GM15510 (cell line): ENCODE data around the gene DLGAP1.

Experiments used
- POLR2A ChIP-seq: IDR thresholded peaks from 3 replicates; pipeline ENCODE4 v1.6.1; 2011; ENCODE audit warnings: borderline replicate concordance; ENCODE audit not compliant: insufficient read length; ENCODE audit errors: extremely low read depth

The DLGAP1 gene

DNA sequence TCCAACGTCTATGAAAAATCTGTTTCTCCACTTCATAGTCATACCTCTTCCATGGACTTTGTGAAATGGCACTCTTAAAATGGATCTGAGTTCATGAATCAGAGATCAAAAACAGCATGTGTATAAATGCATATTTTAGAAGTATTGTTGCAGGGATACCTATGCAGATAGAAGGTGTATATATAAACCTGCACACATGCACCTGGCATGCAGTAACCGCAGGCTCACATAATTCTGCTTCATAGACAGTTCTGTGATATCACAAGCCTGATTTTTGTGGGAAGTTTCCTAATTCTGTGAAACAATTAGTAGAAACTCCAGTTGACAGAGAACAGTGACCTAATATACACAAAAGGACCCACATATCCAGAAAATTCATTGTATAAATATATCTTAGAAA lies 583.4 kb downstream of the DLGAP1 start:
- TF ChIP-seq POLR2A: no peak

DNA sequence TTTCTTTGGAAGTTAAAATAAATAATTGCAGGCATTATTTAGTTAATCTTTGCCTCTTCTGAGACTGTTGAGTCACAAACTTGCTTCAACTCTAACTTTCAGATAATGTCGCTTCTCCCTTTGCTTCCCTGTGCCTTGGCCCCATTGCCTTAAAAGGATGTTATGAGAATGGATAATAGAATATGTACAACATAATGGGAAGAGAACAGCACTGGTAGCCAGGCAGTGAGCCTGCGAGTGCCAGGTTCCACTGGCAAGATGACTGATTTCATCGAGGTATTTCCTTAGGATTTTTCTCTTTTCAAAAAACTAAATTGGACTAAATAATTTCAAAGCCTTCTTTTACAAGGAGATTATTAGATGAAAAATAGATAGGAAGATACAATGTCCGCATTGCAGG lies 584.2 kb downstream of the DLGAP1 start:
- TF ChIP-seq POLR2A: no peak

DNA sequence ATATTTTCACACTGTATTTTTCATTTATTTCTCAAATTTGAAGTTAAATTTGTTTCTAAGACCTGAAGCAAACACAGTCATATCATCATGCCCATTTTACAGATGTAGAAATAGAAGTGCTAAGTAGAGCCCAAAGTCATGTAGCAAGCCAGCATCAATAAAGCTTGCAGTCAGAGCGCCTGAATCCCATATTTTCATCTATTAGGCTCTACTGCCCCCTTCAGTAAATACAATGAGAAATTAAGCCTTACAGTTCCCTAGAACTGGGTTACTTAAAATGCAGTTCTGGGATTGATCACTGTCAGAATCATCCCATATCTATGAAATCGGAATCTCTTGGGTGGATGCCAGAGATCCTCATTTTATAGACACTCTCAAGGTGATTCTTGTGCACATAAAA lies 585.3 kb downstream of the DLGAP1 start:
- TF ChIP-seq POLR2A: no peak

DNA sequence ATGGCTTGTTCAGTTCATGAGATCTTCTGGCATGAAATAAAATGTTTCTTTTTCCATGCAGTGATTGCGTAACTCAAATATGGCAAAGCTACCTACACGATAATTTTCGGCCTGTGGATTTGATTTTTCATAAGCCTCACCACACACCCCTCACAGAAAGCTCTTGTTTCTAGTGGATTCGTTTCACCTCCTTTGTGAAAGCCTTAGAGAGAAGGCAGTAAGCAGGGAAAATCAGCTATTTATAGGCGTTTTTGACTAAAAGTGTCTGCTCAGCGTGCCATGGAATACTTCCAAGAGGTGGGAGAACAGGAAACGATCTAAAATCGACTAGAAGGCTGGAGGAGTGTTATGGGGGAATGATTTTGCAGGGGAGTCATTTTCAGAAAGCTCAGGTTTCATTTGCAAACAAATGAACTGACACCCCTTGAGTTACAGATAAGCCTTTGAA lies 587.2 kb downstream of the DLGAP1 start:
- TF ChIP-seq POLR2A: no peak

DNA sequence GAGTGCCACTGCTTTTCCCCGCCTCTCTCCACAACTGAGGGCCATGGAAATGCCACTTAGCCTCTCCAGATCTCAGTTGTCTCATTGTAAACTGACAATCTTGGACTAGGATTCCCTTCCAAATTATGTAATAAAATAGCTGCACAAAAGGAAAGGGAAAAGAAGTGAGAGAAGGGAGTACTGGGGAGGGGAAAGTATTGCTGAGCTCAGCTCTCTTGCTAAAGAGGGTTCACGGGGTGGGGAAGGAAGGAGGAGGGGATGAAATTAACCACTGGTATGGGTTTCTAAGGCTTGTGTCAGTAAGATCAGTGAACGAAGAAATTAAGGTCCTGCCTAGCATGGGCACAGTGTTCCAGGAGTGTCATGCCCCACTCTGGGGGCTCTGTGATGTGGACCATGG lies 587.9 kb downstream of the DLGAP1 start:
- TF ChIP-seq POLR2A: no peak

DNA sequence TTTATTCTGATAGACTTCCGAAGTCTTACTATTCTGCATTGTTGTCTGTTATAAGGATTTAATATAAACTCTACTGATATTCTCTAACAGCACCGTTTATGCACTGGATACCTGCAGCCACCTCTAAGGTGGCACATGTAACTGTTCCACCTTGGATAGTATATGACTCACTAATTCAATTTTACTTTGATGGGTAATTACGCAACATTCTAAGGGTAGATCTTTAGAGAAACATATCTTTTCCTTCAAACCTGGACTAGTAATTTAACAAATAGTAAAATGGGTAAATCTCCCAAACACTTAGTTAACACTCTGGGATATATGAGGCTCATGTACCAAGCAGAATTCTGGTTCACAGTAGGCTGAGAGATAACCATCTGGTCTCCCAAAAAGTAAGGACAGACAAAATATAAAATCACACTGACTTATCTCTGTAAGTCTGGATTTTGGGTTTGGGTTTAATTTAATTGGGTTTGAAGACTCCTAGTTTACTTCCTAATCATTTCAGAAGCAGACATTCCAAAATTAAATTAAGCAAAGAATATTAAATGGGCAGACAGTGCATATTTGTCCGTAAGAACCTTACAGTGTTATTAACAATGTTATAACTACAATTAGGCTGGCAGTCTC lies 590.3 kb downstream of the DLGAP1 start:
- TF ChIP-seq POLR2A: no peak

DNA sequence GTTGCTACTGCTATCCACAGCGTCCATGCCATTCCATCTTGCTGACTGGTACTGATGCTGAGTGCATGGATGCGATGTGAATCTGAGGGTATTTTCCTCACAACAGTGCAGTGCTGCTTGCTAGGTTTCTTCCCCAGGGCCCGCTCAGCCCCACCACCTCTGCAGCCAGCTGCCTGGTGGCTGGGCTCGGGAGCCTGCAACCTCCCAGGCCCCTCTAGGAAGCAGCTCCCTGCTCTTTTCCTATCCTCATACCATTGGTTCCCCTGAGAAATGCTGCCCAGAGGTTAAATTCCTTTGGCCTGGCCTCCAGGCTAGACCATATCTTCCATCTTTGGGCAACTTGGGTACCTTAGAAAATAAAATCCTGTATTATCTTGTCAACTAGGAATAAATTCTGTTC lies 591.5 kb downstream of the DLGAP1 start:
- TF ChIP-seq POLR2A: no peak

DNA sequence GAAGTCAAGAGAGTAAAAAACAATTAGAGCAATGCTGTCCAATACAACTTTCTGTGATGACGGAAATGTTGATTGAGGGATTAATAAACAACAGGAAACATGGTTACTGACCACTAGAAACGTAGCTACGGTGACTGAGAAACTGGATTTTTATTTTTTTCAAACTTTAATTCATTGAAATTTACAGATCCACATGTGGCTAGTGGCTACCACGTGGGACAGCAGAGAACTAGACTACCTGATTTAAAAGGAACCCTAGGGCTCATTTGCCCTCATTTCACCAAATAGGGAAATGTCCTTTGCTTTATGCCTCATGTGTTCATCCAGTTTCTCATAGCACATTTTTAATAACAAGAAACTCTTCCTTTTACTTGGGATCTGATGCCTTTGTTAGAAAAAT lies 592.1 kb downstream of the DLGAP1 start:
- TF ChIP-seq POLR2A: no peak

DNA sequence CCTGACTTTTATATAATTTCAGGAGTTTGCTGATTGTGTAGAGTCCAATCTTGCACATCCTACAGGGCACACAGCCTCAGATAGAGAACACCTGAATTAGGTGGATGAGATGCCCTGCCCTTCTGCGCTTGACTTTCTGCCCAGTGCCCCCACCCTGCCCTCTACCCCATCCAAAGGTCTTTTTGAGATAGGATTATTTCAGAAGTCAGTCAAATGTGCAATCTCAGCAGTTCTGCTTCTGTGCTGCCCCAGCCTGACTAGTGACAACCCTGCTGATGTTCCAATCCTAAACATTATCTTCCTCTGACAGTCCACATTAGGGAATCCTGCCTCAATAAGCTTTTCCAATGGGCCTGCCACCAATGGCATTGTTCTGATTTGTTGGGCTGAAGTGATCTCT lies 593.6 kb downstream of the DLGAP1 start:
- no peak for TF ChIP-seq POLR2A

DNA sequence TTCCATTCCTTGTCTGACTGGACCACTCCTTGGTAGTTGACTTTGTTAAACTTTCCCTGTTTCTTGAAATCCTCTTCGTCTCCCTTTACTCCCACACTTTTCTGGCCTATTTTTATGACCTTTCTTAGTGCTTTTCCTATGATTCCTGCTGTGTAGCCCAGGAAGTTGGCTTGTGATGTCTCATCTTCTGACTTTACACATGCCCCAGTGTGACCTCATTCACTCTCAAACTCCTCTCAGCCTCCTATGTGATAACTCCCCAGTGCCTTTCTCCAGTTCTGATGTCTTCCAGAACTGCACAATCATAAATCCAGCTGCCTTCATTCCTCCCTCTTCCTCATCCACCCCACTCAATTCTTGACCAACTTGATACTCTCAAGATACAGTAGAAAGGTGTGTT lies 597.6 kb downstream of the DLGAP1 start:
- TF ChIP-seq POLR2A: no peak

DNA sequence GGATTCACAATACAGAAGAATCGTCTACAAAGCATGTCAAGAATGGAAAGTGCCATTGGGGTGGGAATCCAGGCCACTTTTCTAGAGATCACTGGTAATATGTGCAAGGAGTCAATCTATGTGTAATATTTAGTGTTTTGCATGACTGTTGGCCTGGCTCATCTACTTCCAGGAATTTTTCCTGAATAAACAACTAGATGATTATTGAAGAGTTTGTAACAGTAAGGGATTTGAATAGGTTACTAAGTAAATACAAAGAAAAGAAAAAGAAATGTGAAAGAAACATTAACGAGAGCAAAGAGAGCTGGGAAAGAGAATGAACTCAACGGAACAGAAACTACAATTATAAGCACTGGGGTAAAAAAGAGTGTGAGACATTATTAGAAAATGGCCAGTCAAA lies 599.1 kb downstream of the DLGAP1 start:
- TF ChIP-seq POLR2A: no peak

DNA sequence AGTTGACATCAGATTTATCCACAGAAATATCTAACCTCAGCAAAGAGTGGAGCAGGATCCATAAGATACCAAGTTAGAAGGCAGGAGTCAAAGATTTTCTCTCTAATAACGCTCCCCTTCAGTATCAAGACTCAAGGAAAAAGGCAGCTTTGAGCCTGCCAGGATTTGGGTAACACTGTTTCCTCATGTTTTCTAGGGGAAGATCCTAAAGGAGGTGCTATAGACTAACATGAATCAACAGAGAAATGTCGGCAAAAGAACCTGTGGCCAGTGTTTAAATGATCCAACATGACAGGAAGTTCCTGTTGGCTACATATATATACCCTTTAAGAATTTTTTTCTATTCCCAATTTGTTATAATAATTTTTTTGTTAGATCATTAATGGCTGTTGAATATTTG lies 602.8 kb downstream of the DLGAP1 start:
- no peak for TF ChIP-seq POLR2A

DNA sequence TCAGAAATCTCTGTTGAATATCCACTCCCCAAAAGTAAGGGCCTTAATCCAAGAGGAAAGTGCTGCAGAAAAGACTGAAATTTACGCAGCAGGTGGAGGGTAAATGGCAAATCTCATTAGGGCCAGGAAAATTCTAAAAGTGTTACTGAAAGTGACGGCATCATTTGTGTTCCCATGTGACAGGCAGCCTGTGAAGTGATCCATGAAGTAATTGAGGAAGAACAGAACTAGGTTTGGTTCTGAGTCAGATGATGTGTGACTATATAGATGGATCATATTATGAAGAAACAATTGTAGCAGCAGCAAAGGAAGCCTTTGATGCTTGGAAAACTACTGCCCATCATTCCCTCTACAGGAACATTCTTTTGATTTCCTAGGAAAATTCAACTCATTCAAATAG lies 603.9 kb downstream of the DLGAP1 start:
- no peak for TF ChIP-seq POLR2A

DNA sequence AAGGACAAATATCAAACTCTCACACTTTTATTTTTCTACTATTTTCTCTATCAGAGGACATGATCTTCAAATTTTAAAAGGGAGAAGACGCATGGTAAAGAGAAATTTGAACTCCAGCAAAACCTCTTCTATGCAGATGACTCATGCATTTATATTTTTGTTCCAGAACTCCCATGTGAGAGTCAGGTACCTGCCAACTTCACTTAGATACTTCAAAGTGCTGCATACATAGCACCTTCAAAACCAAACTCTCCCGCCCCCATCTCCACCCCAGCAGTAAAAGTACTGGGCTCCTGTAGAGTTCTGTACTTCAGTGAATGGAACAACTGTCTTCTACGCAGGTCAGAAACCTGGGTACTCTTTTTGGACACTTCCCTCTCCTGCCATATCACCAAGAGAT lies 606.8 kb downstream of the DLGAP1 start:
- TF ChIP-seq POLR2A: no peak

DNA sequence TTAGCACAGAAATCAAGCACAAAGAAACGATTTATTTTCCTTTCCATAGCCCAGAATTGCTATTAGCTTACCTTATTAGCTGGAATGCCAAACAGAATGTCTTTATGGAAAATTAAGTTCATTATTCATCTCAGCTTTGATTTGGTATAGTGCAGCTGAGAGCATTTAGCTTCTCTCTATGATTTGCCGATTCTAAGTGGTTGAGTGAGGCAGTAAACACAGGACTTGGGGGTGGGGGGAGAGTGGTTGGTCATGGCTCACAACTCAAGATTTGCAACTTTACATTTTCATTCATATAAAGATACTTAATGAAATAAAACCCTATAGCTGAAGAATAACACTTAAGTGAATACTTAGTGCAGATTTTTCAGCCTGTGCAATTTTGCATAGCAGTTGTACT lies 609.9 kb downstream of the DLGAP1 start:
- TF ChIP-seq POLR2A: no peak

DNA sequence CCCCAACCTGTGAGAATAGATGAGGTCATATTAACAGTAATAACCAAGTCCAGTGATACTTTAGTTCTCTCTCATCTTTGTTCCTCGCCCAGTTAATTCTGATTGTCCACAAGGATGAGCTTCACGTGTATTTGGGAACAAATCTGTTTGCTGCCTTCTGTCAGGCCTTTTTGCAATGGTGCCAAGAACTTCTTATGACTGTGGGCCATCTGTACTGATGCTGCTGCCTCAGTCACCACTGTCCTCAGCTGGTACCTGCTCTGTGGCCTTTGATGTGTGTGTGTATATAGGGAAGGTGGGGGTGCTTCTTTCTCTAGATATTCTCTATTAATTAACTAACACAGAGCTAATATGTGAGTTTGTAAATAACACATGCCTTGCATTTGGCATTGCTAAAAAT lies 612.3 kb downstream of the DLGAP1 start:
- TF ChIP-seq POLR2A: no peak

DNA sequence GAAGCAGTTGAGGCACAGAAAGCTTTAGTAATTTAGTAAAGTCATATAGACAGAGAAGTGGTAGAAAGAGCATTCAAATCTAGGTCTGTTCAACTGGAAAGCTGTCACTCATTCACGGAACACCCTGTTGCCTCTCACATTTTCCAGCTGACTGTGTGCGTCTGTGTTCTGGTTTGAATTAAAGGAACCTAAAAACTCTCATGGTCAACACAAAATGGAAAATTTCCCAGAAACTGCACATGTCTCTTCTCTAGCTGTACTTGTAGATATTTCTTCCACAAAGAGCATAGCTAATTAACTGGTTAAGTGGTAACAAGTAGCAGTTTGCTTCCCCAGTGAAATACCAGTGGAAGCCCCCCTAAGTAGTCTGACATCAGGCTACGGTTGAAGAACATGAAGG lies 614.3 kb downstream of the DLGAP1 start:
- TF ChIP-seq POLR2A: no peak

DNA sequence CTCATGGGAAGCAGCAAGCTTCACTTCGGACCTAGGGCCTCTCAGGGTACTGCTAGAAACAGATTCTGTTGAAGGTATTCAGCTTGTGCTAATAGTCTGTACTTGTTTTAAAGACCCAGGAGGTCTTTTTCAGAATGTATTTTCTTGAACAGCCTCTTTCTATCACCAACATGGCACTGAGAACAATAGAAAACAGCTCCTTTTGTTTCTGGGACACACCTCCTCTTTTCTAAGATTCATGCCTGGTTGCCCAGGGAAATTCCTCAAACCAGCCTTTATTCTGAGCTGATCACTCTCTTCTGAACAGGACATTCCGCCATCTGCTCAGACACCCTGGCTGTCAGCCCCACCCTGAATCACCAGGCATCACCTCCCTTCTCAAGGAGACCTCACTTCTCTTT lies 615.5 kb downstream of the DLGAP1 start:
- no peak for TF ChIP-seq POLR2A
